NCI-H510A treated with DMSO at 0.1 percent for 48 hours (cell line): ENCODE data around the gene VPS37C.
"Not testable (repeated sequence)": the region's sequence is repeated elsewhere in the genome, so short reads cannot be mapped to it uniquely, and the experiment has no call there.

Experiments
- DNase-seq: peaks from one replicate; lab custom pipeline; 2025; lab: John Stamatoyannopoulos, UW

Gene VPS37C

DNA sequence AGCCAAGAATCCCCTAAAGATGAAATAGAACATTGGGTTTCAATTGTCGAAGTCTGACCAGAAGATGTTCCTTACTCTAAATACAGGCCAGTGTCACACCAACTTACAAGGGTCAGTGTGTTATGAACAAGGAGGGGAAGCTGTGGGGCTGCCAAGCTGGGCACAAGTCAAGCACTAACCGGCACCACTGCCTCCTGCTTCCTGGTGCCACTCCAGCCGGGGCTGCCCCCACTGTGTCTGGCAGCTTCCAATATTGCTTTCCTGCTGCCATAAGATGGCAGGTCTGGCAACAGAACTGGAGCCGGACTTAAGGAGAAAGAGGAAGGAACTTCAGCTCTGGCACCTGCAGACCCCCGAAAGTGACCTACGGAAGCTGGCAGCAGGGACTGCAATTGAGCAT is 13.7 kb upstream of the VPS37C start:
- DNase-seq = no peak

DNA sequence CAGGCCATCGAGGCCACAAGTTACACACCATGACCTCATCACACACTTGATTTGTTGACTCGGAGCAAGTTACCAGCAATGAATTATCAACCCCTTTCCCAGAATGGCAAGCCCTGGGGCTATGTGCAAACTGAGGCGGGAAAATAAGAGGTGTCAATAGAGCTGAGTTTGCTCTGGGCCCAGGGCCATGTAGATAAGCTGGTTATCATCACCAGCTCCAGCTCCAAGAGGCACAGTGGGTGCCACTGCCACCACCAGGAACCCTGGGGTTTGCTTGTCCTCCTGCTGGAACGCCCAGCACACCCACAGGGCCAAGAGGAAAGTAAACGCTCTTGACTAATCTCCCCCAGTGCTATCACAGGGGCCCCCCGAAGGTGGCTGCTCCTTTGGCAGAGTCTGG is 13.0 kb upstream of the VPS37C start:
- no peak for DNase-seq

- DNase-seq = peak; percentile 40
Observed at GRCh38 chr11:61173456-61173855, 12.2 kb upstream of the VPS37C start.

GRCh38 chr11:61172888-61173287 is 11.7 kb upstream of the VPS37C start:
- no peak for DNase-seq

GRCh38 chr11:61172356-61172755 is 11.1 kb upstream of the VPS37C start:
- DNase-seq = no peak

- no peak for DNase-seq
Observed at GRCh38 chr11:61171907-61172306, 10.7 kb upstream of the VPS37C start.

GRCh38 chr11:61170566-61170965 is 9.3 kb upstream of the VPS37C start:
- no peak for DNase-seq

- DNase-seq = no peak
Observed at GRCh38 chr11:61168800-61169199, 7.6 kb upstream of the VPS37C start.

- DNase-seq = no peak
Observed at GRCh38 chr11:61168042-61168688, 6.9 kb upstream of the VPS37C start.

- DNase-seq = not testable (repeated sequence)
Observed at GRCh38 chr11:61166331-61166730, 5.1 kb upstream of the VPS37C start.

DNA sequence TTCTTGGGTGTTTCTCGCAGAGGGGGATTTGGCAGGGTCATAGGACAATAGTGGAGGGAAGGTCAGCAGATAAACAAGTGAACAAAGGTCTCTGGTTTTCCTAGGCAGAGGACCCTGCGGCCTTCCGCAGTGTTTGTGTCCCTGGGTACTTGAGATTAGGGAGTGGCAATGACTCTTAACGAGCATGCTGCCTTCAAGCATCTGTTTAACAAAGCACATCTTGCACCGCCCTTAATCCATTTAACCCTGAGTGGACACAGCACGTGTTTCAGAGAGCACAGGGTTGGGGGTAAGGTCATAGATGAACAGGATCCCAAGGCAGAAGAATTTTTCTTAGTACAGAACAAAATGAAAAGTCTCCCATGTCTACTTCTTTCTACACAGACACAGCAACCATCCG is 4.6 kb upstream of the VPS37C start:
- DNase-seq = not testable (repeated sequence)

GRCh38 chr11:61164606-61165424 is 3.6 kb upstream of the VPS37C start:
- peak; percentile 89 for DNase-seq

DNA sequence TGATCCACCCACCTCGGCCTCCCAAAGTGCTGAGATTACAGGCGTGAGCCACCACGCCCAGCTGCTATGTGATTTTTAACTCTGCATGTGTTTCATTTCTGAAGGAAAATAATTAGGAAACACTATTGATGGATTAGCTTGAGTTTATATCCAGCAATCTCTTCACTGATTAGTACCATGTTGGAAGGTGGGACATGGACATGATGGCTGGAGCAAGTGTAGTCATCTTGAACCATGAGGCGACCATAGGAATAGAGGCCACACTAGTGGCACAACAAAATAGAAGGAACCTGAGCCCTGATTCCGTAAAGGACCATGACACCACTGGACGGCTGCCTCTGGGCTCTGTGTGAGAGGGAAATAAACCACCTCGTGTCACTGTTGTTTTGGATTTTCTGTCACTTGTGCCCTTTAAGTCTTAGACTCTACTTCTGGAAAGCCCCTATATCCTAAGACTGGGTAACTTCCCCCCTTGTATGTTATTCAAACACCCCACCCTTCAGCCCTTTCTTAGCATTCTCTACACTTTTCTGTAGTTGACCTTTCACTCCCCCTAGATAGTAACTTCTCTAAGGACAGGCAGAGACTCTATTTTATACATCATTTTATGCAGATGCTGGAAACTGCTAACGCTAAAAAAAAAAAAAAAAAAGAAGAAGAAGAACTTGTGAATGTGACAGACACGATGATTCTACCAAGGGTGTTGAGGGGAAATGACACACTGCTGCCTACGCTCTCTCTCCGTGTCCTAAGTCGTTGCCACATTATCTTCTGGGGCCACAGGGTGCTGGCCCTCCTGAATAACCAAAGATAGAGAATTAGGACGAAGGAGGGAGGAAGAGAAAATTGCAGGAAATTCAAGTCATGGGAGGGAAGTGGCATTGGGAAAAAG is 2.7 kb upstream of the VPS37C start:
- no peak for DNase-seq

GRCh38 chr11:61163021-61163420 is 1.8 kb upstream of the VPS37C start:
- no peak for DNase-seq

GRCh38 chr11:61162092-61162941 is 1.1 kb upstream of the VPS37C start:
- peak; percentile 64 for DNase-seq

- no peak for DNase-seq
Observed at GRCh38 chr11:61160487-61161189, 588 bp downstream of the VPS37C start.

DNA sequence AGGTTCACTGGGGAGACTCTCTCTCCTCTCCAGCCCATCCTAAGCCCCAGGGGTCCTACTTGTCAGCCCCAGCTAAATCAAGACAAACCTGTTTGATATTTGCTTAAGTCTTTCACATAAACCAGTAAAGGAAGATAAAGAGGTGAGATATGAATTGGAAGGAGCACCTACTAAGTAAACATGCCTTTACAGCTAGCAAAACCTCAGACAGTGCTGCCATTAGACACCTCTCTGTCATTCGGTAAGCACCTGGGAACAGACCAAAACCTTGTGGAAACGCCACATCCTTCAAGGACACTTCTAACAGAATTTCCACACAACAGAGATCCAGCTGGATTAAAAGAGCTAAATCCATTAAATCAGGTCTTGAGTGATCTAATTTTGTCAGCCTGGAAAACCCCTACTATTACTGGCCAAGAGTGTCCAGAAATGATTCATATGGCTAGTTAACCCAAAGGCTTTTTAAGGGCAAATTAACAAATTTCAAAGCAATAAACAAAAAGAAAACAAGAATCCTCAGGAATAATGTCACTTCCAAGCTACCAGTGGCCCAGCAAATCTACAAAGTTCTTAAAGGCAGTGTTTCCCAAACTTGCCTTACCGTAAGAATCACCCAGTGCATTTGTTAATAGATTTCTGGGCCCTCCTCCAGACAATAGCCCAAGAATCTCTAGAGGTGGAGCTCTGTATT is 2.4 kb downstream of the VPS37C start:
- DNase-seq = peak; percentile 41

- no peak for DNase-seq
Observed at GRCh38 chr11:61157743-61158142, 3.5 kb downstream of the VPS37C start.

- DNase-seq = no peak
Observed at GRCh38 chr11:61155741-61156140, 5.5 kb downstream of the VPS37C start.

- no peak for DNase-seq
Observed at GRCh38 chr11:61155312-61155711, 5.9 kb downstream of the VPS37C start.
